ENCODE measurements around the gene SPATA19.

The SPATA19 gene

GRCh38 chr11:133803026-133803425, 42.3 kb downstream of the SPATA19 start:
- Histone ChIP-seq H3K4me3 (ENCODE audit: low read length) (no peak overlapping the region), H3K27ac (ENCODE audit: low read length) (no peak overlapping the region), H3K9me3 (ENCODE audit: control insufficient read depth, insufficient read depth, low read length) (no peaks in the 10 kb centered on the region), H3K27me3 (ENCODE audit: control insufficient read depth, insufficient read depth, low read length) (no peaks in the 10 kb centered on the region), H3K4me1 (ENCODE audit: control insufficient read depth, insufficient read depth, low read length) (no peaks in the 10 kb centered on the region), H3K36me3 (ENCODE audit: control insufficient read depth, insufficient read depth, low read length) (no peaks in the 10 kb centered on the region)
- no peak for DNase-seq (ENCODE audit: low read depth, low spot score)
- no CpG with 5 or more reads among the region's 7 CpGs for WGBS (ENCODE audit: insufficient coverage, insufficient read length)

- no peaks in the 10 kb centered on the region for H3K9me3 ChIP-seq (ENCODE audit: control insufficient read depth, insufficient read depth, low read length)
- no peak for DNase-seq (ENCODE audit: low read depth, low spot score)
- no peak overlapping the region for H3K4me3 ChIP-seq (ENCODE audit: low read length)
- no peaks in the 10 kb centered on the region for H3K4me1 ChIP-seq (ENCODE audit: control insufficient read depth, insufficient read depth, low read length)
- no peaks in the 10 kb centered on the region for H3K27me3 ChIP-seq (ENCODE audit: control insufficient read depth, insufficient read depth, low read length)
- no peak overlapping the region for H3K27ac ChIP-seq (ENCODE audit: low read length)
- no peaks in the 10 kb centered on the region for H3K36me3 ChIP-seq (ENCODE audit: control insufficient read depth, insufficient read depth, low read length)
- 100% methylated on average over 2 of the region's 4 CpGs for WGBS (ENCODE audit: insufficient coverage, insufficient read length)
Measured at GRCh38 chr11:133801356-133801755, 44.0 kb downstream of the SPATA19 start.

- H3K27me3 ChIP-seq (ENCODE audit: control insufficient read depth, insufficient read depth, low read length): no peaks in the 10 kb centered on the region
- WGBS (ENCODE audit: insufficient coverage, insufficient read length): no CpG with 5 or more reads among the region's 8 CpGs
- no peak overlapping the region for H3K27ac ChIP-seq (ENCODE audit: low read length)
- DNase-seq (ENCODE audit: low read depth, low spot score): no peak
- no peak overlapping the region for H3K4me3 ChIP-seq (ENCODE audit: low read length)
- no peaks in the 10 kb centered on the region for H3K9me3 ChIP-seq (ENCODE audit: control insufficient read depth, insufficient read depth, low read length)
- no peaks in the 10 kb centered on the region for H3K36me3 ChIP-seq (ENCODE audit: control insufficient read depth, insufficient read depth, low read length)
- no peaks in the 10 kb centered on the region for H3K4me1 ChIP-seq (ENCODE audit: control insufficient read depth, insufficient read depth, low read length)
Measured at GRCh38 chr11:133800666-133801065, 44.6 kb downstream of the SPATA19 start.

- DNase-seq (ENCODE audit: low read depth, low spot score): no peak
- WGBS (ENCODE audit: insufficient coverage, insufficient read length): no CpG with 5 or more reads among the region's 6 CpGs
- Histone ChIP-seq H3K27me3 (ENCODE audit: control insufficient read depth, insufficient read depth, low read length) (no peaks in the 10 kb centered on the region), H3K4me3 (ENCODE audit: low read length) (no peak overlapping the region), H3K27ac (ENCODE audit: low read length) (no peak overlapping the region), H3K4me1 (ENCODE audit: control insufficient read depth, insufficient read depth, low read length) (no peaks in the 10 kb centered on the region), H3K36me3 (ENCODE audit: control insufficient read depth, insufficient read depth, low read length) (no peaks in the 10 kb centered on the region), H3K9me3 (ENCODE audit: control insufficient read depth, insufficient read depth, low read length) (no peaks in the 10 kb centered on the region)
Measured at GRCh38 chr11:133797554-133797953, 47.8 kb downstream of the SPATA19 start.

GRCh38 chr11:133796043-133796795, 49.1 kb downstream of the SPATA19 start:
- no peaks in the 10 kb centered on the region for H3K36me3 ChIP-seq (ENCODE audit: control insufficient read depth, insufficient read depth, low read length)
- H3K4me1 ChIP-seq (ENCODE audit: control insufficient read depth, insufficient read depth, low read length): no peaks in the 10 kb centered on the region
- H3K27me3 ChIP-seq (ENCODE audit: control insufficient read depth, insufficient read depth, low read length): no peaks in the 10 kb centered on the region
- H3K4me3 ChIP-seq (ENCODE audit: low read length): no peak overlapping the region
- no peak overlapping the region for H3K27ac ChIP-seq (ENCODE audit: low read length)
- no peak for DNase-seq (ENCODE audit: low read depth, low spot score)
- no peaks in the 10 kb centered on the region for H3K9me3 ChIP-seq (ENCODE audit: control insufficient read depth, insufficient read depth, low read length)
- no CpG with 5 or more reads among the region's 10 CpGs for WGBS (ENCODE audit: insufficient coverage, insufficient read length)

- no CpG with 5 or more reads among the region's 2 CpGs for WGBS (ENCODE audit: insufficient coverage, insufficient read length)
- Histone ChIP-seq H3K4me3 (ENCODE audit: low read length) (no peak overlapping the region), H3K27me3 (ENCODE audit: control insufficient read depth, insufficient read depth, low read length) (no peaks in the 10 kb centered on the region), H3K4me1 (ENCODE audit: control insufficient read depth, insufficient read depth, low read length) (no peaks in the 10 kb centered on the region), H3K36me3 (ENCODE audit: control insufficient read depth, insufficient read depth, low read length) (no peaks in the 10 kb centered on the region), H3K27ac (ENCODE audit: low read length) (no peak overlapping the region), H3K9me3 (ENCODE audit: control insufficient read depth, insufficient read depth, low read length) (no peaks in the 10 kb centered on the region)
- DNase-seq (ENCODE audit: low read depth, low spot score): no peak
Measured at GRCh38 chr11:133795088-133795487, 50.2 kb downstream of the SPATA19 start.

- Histone ChIP-seq H3K4me1 (ENCODE audit: control insufficient read depth, insufficient read depth, low read length) (no peaks in the 10 kb centered on the region), H3K4me3 (ENCODE audit: low read length) (no peak overlapping the region), H3K36me3 (ENCODE audit: control insufficient read depth, insufficient read depth, low read length) (no peaks in the 10 kb centered on the region), H3K27me3 (ENCODE audit: control insufficient read depth, insufficient read depth, low read length) (no peaks in the 10 kb centered on the region), H3K27ac (ENCODE audit: low read length) (no peak overlapping the region), H3K9me3 (ENCODE audit: control insufficient read depth, insufficient read depth, low read length) (no peaks in the 10 kb centered on the region)
- DNase-seq (ENCODE audit: low read depth, low spot score): no peak
- no CpG with 5 or more reads among the region's 2 CpGs for WGBS (ENCODE audit: insufficient coverage, insufficient read length)
Measured at GRCh38 chr11:133794205-133794604, 51.1 kb downstream of the SPATA19 start.

- Histone ChIP-seq H3K27me3 (ENCODE audit: control insufficient read depth, insufficient read depth, low read length) (no peaks in the 10 kb centered on the region; the same call in 1 of the 2 replicates), H3K27ac (ENCODE audit: low read length) (no peak overlapping the region), H3K36me3 (ENCODE audit: control insufficient read depth, insufficient read depth, low read length) (no peaks in the 10 kb centered on the region), H3K9me3 (ENCODE audit: control insufficient read depth, insufficient read depth, low read length) (no peaks in the 10 kb centered on the region), H3K4me3 (ENCODE audit: low read length) (no peak overlapping the region), H3K4me1 (ENCODE audit: control insufficient read depth, insufficient read depth, low read length) (no peaks in the 10 kb centered on the region)
- no CpG with 5 or more reads among the region's 7 CpGs for WGBS (ENCODE audit: insufficient coverage, insufficient read length)
- DNase-seq (ENCODE audit: low read depth, low spot score): no peak
Measured at GRCh38 chr11:133793271-133794035, 51.9 kb downstream of the SPATA19 start.

GRCh38 chr11:133790995-133791394, 54.3 kb downstream of the SPATA19 start:
- Histone ChIP-seq H3K4me1 (ENCODE audit: control insufficient read depth, insufficient read depth, low read length) (no peaks in the 10 kb centered on the region; the same call in 1 of the 2 replicates), H3K4me3 (ENCODE audit: low read length) (no peak overlapping the region), H3K9me3 (ENCODE audit: control insufficient read depth, insufficient read depth, low read length) (no peaks in the 10 kb centered on the region), H3K27ac (ENCODE audit: low read length) (no peak overlapping the region), H3K36me3 (ENCODE audit: control insufficient read depth, insufficient read depth, low read length) (no peaks in the 10 kb centered on the region), H3K27me3 (ENCODE audit: control insufficient read depth, insufficient read depth, low read length) (peaks cover 1% of the 10 kb centered on the region; the same call in 1 of the 2 replicates)
- WGBS (ENCODE audit: insufficient coverage, insufficient read length): no CpG with 5 or more reads among the region's 5 CpGs
- DNase-seq (ENCODE audit: low read depth, low spot score): no peak
